Articular chondrocyte of knee joint (primary cell): ENCODE measurements around the gene ARHGAP35. TPM values are rescaled to one million over a fixed set of nuclear protein-coding genes. Genes with fewer than 3 reads are reported as not detected.

Source experiments
- total RNA-seq: library from RNA; depleted of rRNA; stranded (reverse); fragments of >200 nt; gene quantifications from 2 replicates; pipeline ENCODE4 v1.2.3, GENCODE V29; 2012

The ARHGAP35 gene
- total RNA-seq, result 73.7 and 74.9 TPM in 2 replicates

GRCh38 chr19:46860846-46861690, at the start of gene ARHGAP35:
Gene ARHGAP35, plus strand, starts transcription at chr19:46860997. Its CDS starts 57,679 bp downstream, at chr19:46918676.

GRCh38 chr19:46850228-46851203, 10.3 kb upstream of the ARHGAP35 start, which contains the start of gene AP2S1:
Gene AP2S1, minus strand, starts transcription at chr19:46850846. Its CDS starts 80 bp downstream, at chr19:46850766.

Other genes starting within 250 kb of the ARHGAP35 start
- gene PTGIR, start 235.9 kb upstream of the ARHGAP35 start, total RNA-seq, result 3.0 and 4.4 TPM in 2 replicates
- not detected in 2 replicates for gene GNG8, start 224.8 kb upstream of the ARHGAP35 start, total RNA-seq
- 2.6 and 2.7 TPM in 2 replicates for gene DACT3, start 199.8 kb upstream of the ARHGAP35 start, total RNA-seq
- 10.2 and 11.1 TPM in 2 replicates for gene PRKD2, start 143.9 kb upstream of the ARHGAP35 start, total RNA-seq
- 11.2 and 18.5 TPM in 2 replicates for gene FKRP, start 114.9 kb upstream of the ARHGAP35 start, total RNA-seq
- gene STRN4, start 114.5 kb upstream of the ARHGAP35 start, total RNA-seq, result 35.6 and 37.1 TPM in 2 replicates
- gene SLC1A5, start 72.4 kb upstream of the ARHGAP35 start, total RNA-seq, result 109 and 186 TPM in 2 replicates
- gene AP2S1, start 10.2 kb upstream of the ARHGAP35 start, total RNA-seq, result 147 and 155 TPM in 2 replicates
- 0.78 and 0.97 TPM in 2 replicates for gene NPAS1, start 158.8 kb downstream of the ARHGAP35 start, total RNA-seq
- gene TMEM160, start 187.6 kb downstream of the ARHGAP35 start, total RNA-seq, result 24.8 and 30.6 TPM in 2 replicates